Measurements from ENCODE around the gene VPS8.

DNA sequence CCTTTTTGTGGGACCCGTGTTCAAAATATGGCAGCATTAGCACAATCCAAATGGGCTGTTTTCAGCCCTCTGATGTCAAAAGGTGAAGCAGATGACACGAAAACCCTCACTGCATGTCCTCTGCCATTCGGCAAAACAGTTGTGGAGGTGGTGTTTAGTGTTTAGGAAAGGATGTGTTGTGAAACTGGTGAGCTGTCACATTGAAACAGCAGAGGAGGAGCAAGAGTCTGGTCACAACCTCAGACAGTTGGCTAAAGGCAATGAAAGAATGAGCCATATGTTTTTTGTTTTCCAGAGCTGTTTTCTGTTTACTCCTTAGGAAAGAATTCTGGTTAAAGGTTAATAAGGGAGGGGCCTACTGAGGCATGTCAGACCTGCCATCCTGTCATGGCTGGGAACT is 140.7 kb downstream of the VPS8 start:
- TF ChIP-seq POLR2A (IDR thresholded peaks at IDR 0.05; ENCODE audit: low read length): no peak
- TF ChIP-seq GATA1 (IDR thresholded peaks at IDR 0.05; ENCODE audit: low read depth, low read length): no peak

All from erythroblast (primary cell).